Left lung (tissue), 10 donors: Measurements from ENCODE around the gene LEMD1. TPM values are rescaled to one million over a fixed set of nuclear protein-coding genes. Genes with fewer than 3 reads are reported as not detected.
"Not testable (repeated sequence)": the region's sequence is repeated elsewhere in the genome, so short reads cannot be mapped to it uniquely, and the experiment has no call there.

Experiments used
- ATAC-seq: fragments of 200-7000 bp; cut with Tn5 transposase; one replicate; pipeline ENCODE4 v1.9.1; 2020; ENCODE audit warnings: moderate library complexity
- DNase-seq, 4 donors: peaks; one replicate each; pipeline ENCODE4 v3.0.0-alpha.2; 2013 to 2020
- H3K27ac ChIP-seq, 2 donors: fragments of 200-600 bp; sonication (generic) in 1 of 2; one replicate each; pipeline versions ENCODE4 v1.5.0 to v1.8.0; 2020 to 2021
- H3K27me3 ChIP-seq, 2 donors: fragments of 200-600 bp; sonication (generic) in 1 of 2; one replicate each; pipeline versions ENCODE4 v1.5.0 to v1.8.0; 2020 to 2021
- H3K36me3 ChIP-seq, 2 donors: fragments of 200-600 bp; sonication (generic) in 1 of 2; one replicate each; pipeline versions ENCODE4 v1.5.0 to v1.8.0; 2020 to 2021
- H3K4me1 ChIP-seq, 2 donors: fragments of 200-600 bp; one replicate each; pipeline ENCODE4 v1.8.0; 2021
- H3K4me3 ChIP-seq, 2 donors: fragments of 200-600 bp; sonication (generic) in 1 of 2; one replicate each; pipeline versions ENCODE4 v1.5.0 to v1.8.0; 2020 to 2021; ENCODE audit warnings: mild to moderate bottlenecking in 1 of 2
- H3K9me3 ChIP-seq, 2 donors: fragments of 200-600 bp; sonication (generic) in 1 of 2; one replicate each; pipeline versions ENCODE4 v1.5.0 to v1.8.0; 2020 to 2021
- intact Hi-C, 2 donors: fragments of 100-400 bp; cut with DNase I; formaldehyde crosslinking; loops; one replicate each; pipeline versions ENCODE4 v1.11.2 to v1.14.2; 2022
- polyA plus RNA-seq, 6 donors: library from polyadenylated mRNA; unstranded; fragments of 120-200 nt; gene quantifications; one replicate each; pipeline ENCODE4 v1.2.1, GENCODE V29; 2013; ENCODE audit not compliant: insufficient read length in 6 of 6
- total RNA-seq, 2 donors: library from RNA; stranded (reverse); fragmentation: NEBNext Ultra II Directional; extraction: Animal tissue kit (Norgen Biotek cat#: 25700); gene quantifications; one replicate each; pipeline ENCODE4 v1.2.1, GENCODE V29; 2021
- TF ChIP-seq, protein P1 (sequence below), 2 donors: fragments of 200-600 bp; sonication (generic) in 1 of 2; IDR thresholded peaks; one replicate each; pipeline versions ENCODE4 v1.5.0 to v1.8.0; 2021; ENCODE audit warnings: antibody characterized with exemption in 2 of 2
- donor health status: DM: no; HTN: yes; CAD: no.
- donor health status: DM: no; HTN: no; CAD: no.

The LEMD1 gene
- total and polyA plus RNA-seq, 8 donors: 2.1 to 4.4 (median 3.5) TPM

DNA sequence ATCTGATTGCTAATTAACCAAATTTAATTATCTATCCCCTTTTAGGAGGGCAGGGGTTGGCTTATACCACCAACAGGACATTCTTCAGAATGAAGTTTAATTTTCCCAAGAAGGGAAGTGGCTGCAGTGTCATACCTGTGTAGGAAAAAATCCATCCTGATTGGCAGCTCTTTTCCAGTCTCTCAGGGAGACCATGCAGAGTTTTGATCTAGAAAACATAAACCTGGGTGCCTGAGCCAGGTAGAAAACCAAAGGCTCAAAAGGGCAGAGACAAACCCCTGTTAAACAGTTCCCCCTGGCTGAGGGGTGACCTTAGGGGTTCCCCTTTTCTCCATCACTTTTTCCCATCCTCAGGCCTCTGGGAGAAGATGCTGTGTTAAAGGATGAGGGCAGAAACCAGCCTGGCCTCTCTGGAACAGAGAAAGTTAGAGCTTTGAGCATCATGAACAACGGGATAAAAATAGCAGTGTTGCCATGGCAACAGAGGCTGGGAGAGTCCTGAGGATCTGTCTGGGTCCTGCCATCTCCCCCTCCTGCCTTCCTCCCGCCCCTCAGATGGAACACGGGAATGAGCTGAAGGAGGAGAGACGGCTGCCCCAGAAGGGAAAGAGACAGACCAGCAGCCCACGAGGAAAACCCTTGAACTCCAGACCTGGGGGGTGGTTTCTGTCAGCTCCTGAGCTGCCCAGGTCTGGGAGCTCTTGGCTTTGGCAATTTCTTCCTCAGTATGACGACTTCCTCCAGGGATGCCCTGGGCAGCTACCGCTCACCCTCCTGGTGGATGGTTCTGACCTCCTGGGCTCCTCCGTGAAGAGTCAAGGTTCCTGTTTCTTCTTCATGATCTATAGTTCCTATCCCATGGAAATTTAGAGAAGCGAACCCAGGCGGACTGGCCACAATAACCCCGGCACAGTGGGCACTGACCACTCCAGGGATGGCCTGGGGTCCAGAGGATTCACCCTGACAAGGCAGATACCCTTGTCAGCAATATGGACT lies 14.0 kb upstream of the LEMD1 start:
- DNase-seq (no peak), ATAC-seq (no peak)
- Histone ChIP-seq H3K9me3 (no peaks in the 10 kb centered on the region), H3K4me3 (no peak overlapping the region), H3K27ac (no peak overlapping the region), H3K27me3 (peaks cover 0 to 19% of the 10 kb centered on the region in 2 donors), H3K36me3 (no peaks in the 10 kb centered on the region), H3K4me1 (peaks cover 15 to 29% of the 10 kb centered on the region in 2 donors)
- TF ChIP-seq, protein P1, sequence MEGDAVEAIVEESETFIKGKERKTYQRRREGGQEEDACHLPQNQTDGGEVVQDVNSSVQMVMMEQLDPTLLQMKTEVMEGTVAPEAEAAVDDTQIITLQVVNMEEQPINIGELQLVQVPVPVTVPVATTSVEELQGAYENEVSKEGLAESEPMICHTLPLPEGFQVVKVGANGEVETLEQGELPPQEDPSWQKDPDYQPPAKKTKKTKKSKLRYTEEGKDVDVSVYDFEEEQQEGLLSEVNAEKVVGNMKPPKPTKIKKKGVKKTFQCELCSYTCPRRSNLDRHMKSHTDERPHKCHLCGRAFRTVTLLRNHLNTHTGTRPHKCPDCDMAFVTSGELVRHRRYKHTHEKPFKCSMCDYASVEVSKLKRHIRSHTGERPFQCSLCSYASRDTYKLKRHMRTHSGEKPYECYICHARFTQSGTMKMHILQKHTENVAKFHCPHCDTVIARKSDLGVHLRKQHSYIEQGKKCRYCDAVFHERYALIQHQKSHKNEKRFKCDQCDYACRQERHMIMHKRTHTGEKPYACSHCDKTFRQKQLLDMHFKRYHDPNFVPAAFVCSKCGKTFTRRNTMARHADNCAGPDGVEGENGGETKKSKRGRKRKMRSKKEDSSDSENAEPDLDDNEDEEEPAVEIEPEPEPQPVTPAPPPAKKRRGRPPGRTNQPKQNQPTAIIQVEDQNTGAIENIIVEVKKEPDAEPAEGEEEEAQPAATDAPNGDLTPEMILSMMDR (IDR thresholded peaks at IDR 0.05): no peak
- intact Hi-C loops: no loop called here

DNA sequence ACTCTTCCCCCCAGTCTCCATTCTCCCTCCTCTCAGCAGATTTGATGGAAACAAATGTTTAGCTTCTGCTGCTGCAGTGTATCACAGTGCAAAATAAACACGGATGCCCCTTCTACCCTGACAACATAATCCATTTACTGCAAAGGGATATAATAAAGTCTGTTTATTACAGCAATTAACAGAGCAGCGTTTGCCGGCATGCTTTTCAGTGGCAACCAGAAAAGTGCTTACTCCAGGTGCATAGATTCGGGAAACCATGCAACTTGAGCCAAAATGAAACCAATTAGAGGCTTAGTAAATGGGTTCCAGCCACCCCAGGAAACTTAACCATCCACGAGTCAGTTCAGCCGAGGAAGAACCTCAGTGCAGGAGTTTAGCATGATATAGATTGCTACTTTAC lies 12.9 kb upstream of the LEMD1 start:
- TF ChIP-seq, protein P1 (IDR thresholded peaks at IDR 0.05): no peak
- H3K36me3 ChIP-seq: no peaks in the 10 kb centered on the region
- H3K27me3 ChIP-seq: peaks cover 0 to 25% of the 10 kb centered on the region in 2 donors
- no peak overlapping the region for H3K27ac ChIP-seq
- intact Hi-C loops: no loop called here
- H3K4me1 ChIP-seq: peaks cover 8 to 24% of the 10 kb centered on the region in 2 donors
- no peak overlapping the region for H3K4me3 ChIP-seq
- H3K9me3 ChIP-seq: no peaks in the 10 kb centered on the region
- no peak for ATAC-seq
- no peak for DNase-seq

DNA sequence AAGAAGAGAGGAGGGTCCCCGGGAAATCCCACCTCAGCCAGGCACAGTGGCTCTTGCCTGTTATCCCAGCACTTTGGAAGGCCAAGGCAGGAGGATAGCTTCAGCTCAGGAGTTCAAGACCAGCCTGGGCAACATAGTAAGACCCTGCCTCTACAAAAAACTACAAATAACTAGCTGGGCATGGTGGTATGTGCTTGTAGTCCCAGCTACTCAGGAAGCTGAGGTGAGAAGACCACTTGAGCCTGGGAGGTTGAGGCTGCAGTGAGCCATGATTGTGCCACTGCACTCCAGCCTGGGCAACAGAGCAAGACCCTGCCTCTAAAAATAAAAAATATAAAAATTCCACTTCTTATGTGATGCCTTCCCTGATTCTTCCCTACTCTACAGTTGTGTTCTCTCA lies 10.8 kb upstream of the LEMD1 start:
- H3K4me3 ChIP-seq, DNase-seq, H3K27ac ChIP-seq, H3K36me3 ChIP-seq, ATAC-seq, H3K9me3 ChIP-seq, intact Hi-C loops: not testable (repeated sequence)
- peaks cover 0 to 27% of the 10 kb centered on the region in 2 donors for H3K27me3 ChIP-seq
- H3K4me1 ChIP-seq: peaks cover 0 to 11% of the 10 kb centered on the region in 2 donors

DNA sequence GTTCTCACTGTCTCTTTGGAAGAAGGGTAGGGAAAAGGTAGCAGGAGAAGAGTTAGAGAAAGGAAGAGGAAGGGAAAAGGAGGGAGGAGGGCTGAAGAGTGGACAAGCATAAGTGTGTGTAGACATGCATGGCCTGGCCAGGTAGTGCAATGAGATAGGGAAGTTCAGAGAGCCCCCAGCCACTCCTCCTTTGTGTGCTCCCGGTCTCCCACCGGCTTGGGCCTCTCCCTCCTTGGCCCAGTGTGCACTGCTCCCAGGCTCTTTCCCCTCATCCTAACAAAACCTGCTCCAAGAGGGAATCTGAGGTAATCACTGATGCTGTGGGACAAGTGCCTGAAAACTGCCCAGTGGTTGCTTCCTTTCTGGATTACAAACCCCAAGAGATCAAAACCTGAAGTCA lies 10.3 kb upstream of the LEMD1 start:
- intact Hi-C loops: no loop called here
- Histone ChIP-seq H3K27me3 (peaks cover 0 to 27% of the 10 kb centered on the region in 2 donors), H3K4me1 (peaks cover 0 to 11% of the 10 kb centered on the region in 2 donors), H3K4me3 (no peak overlapping the region), H3K27ac (no peak overlapping the region), H3K36me3 (no peaks in the 10 kb centered on the region), H3K9me3 (no peaks in the 10 kb centered on the region)
- DNase-seq (no peak), ATAC-seq (no peak)
- TF ChIP-seq, protein P1 (IDR thresholded peaks at IDR 0.05): no peak

DNA sequence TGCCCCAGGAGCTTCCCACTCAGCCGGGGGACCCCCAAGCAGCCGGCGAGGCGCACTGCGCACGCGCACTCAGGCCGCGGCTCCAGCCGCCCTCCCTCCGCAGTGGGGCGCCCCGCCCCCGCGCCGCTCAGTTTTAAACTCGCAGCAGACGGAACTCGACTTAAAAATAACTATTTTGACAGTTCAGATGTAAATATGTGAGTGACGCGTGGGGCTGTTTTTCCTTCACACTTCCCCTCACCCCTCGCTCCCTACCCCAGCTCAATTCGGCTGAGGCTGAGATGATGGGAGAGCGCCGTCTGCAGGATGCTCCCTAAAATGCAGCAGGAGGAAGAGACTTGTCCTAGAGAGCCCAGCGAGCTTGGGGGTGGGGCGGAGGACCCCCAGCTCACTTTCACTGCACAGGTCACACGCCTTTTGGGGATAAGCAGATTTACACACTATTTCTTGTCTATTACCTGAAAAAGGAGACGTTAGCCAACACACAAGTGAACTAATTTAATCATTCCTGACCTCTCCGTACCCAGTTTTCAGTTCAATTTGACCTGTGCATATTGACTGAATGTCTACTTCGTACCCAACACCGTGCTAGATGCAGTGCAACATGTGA lies 8.9 kb upstream of the LEMD1 start:
- ATAC-seq (peak; percentile 94), DNase-seq (peak in 3 of 4 donors; percentile 41 to 72 (median 51))
- Histone ChIP-seq H3K27me3 (peaks cover 0 to 32% of the 10 kb centered on the region in 2 donors), H3K27ac (no peak overlapping the region), H3K4me1 (peaks cover 0 to 11% of the 10 kb centered on the region in 2 donors), H3K9me3 (no peaks in the 10 kb centered on the region), H3K4me3 (peak overlapping the region; percentile 27 to 39), H3K36me3 (no peaks in the 10 kb centered on the region)
- intact Hi-C loops: no loop called here
- TF ChIP-seq, protein P1 (IDR thresholded peaks at IDR 0.05): peak; percentile 52 to 75
